GM12878 (cell line): Measurements from ENCODE around the gene PHC3.
A peak's percentile ranks its signal among the peaks of the same experiment; 100 is the strongest.

Experiments used
- EZH2 ChIP-seq: IDR thresholded peaks from 2 replicates; pipeline ENCODE4 v1.6.1; 2012; ENCODE audit warnings: low read depth, mild to moderate bottlenecking, control low read depth, inconsistent platforms, low read length, borderline replicate concordance; ENCODE audit not compliant: control insufficient read depth
- JUND ChIP-seq: IDR thresholded peaks from 2 replicates; pipeline ENCODE4 v1.6.1; 2012; ENCODE audit warnings: low read depth, mild to moderate bottlenecking, low read length, improper control_type of control experiment, moderate library complexity
- POLR2A ChIP-seq: IDR thresholded peaks from 2 replicates; pipeline ENCODE4 v1.6.1; 2011; ENCODE audit warnings: low read depth, mild to moderate bottlenecking, low read length
- SRF ChIP-seq, 2 experiments: IDR thresholded peaks; 2 replicates each; pipeline ENCODE4 v1.6.1; 2011; ENCODE audit warnings: low read depth in 2 of 2, low read length in 2 of 2, mild to moderate bottlenecking in 1 of 2, moderate library complexity in 1 of 2
- ZZZ3 ChIP-seq: IDR thresholded peaks from 2 replicates; pipeline ENCODE4 v1.6.1; 2011; ENCODE audit warnings: low read depth; ENCODE audit not compliant: control insufficient read depth, insufficient read length
- TF ChIP-seq, protein P1 (sequence below), 3 experiments: IDR thresholded peaks in 2 of 3; conservative IDR thresholded peaks in 1 of 3; 2 replicates each; pipeline ENCODE4 v1.5.1; 2011; ENCODE audit warnings: low read depth in 3 of 3, low read length in 3 of 3, mild to moderate bottlenecking in 3 of 3, control low read depth in 2 of 3, moderate library complexity in 2 of 3, inconsistent platforms in 1 of 3, mixed read lengths in 1 of 3; ENCODE audit not compliant: control insufficient read depth in 2 of 3, insufficient read depth in 1 of 3; ENCODE audit errors: extremely low read depth in 1 of 3
- TF ChIP-seq, protein P2 (sequence below): fragments of 450-650 bp; IDR thresholded peaks from 2 replicates; pipeline ENCODE4 v1.6.1; 2017; ENCODE audit warnings: mild to moderate bottlenecking, moderate library complexity
- TF ChIP-seq, protein P3 (sequence below): IDR thresholded peaks from 2 replicates; pipeline ENCODE4 v1.6.1; 2012; ENCODE audit warnings: low read length, inconsistent platforms
- TF ChIP-seq, protein P4 (sequence below): IDR thresholded peaks from 2 replicates; pipeline ENCODE4 v1.6.1; 2012; ENCODE audit warnings: low read depth, low read length, improper control_type of control experiment

DNA sequence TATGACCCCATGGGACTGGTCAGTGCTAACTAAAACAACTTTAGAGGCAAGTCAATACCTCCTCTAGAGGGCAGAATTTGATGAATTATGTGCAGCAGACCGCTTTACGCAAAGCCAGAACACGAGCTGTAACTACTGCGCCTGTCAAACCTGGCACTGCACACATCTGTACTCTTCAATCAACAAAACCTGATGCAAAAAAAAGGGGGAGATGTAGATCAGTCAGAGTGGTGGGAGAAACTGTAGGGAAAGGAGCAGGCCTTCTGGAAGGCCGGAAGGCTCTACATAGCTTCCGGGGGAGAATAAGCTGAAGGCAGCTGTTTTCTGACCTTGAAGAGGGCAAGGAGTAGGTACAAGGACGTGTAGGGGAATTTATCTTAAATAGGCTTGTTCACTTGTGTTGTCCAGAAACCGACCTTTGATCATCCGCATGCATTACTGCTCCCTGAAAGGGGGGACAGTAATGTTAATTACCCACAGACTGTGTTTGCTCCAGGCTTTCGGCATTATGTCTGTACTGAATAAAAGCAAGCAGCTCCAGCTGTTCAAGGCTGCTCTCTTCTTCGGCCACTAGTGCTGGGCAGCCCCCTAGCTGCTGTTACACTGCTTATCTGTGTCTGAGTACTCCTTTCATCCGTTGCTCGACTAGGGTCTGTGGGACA, 102.8 kb downstream of the PHC3 start:
- TF ChIP-seq ZZZ3 (no peak), EZH2 (no peak), POLR2A (peak; percentile 24; the same call in 1 of the 2 replicates), SRF (IDR thresholded peaks at IDR 0.05; ENCODE audit: low read depth in 2 of 2, low read length in 2 of 2) (no peak), JUND (no peak)
- TF ChIP-seq, protein P1, sequence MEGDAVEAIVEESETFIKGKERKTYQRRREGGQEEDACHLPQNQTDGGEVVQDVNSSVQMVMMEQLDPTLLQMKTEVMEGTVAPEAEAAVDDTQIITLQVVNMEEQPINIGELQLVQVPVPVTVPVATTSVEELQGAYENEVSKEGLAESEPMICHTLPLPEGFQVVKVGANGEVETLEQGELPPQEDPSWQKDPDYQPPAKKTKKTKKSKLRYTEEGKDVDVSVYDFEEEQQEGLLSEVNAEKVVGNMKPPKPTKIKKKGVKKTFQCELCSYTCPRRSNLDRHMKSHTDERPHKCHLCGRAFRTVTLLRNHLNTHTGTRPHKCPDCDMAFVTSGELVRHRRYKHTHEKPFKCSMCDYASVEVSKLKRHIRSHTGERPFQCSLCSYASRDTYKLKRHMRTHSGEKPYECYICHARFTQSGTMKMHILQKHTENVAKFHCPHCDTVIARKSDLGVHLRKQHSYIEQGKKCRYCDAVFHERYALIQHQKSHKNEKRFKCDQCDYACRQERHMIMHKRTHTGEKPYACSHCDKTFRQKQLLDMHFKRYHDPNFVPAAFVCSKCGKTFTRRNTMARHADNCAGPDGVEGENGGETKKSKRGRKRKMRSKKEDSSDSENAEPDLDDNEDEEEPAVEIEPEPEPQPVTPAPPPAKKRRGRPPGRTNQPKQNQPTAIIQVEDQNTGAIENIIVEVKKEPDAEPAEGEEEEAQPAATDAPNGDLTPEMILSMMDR (IDR thresholded peaks at IDR 0.05 in 2 of 3, conservative IDR thresholded peaks at IDR 0.05 in 1 of 3; ENCODE audit: control insufficient read depth in 2 of 3, extremely low read depth in 1 of 3, insufficient read depth in 1 of 3, low read depth in 3 of 3, low read length in 3 of 3) = peak in 2 of 3 experiments; percentile 14 to 15; a peak in 1 of 6 replicates
- TF ChIP-seq, protein P2, sequence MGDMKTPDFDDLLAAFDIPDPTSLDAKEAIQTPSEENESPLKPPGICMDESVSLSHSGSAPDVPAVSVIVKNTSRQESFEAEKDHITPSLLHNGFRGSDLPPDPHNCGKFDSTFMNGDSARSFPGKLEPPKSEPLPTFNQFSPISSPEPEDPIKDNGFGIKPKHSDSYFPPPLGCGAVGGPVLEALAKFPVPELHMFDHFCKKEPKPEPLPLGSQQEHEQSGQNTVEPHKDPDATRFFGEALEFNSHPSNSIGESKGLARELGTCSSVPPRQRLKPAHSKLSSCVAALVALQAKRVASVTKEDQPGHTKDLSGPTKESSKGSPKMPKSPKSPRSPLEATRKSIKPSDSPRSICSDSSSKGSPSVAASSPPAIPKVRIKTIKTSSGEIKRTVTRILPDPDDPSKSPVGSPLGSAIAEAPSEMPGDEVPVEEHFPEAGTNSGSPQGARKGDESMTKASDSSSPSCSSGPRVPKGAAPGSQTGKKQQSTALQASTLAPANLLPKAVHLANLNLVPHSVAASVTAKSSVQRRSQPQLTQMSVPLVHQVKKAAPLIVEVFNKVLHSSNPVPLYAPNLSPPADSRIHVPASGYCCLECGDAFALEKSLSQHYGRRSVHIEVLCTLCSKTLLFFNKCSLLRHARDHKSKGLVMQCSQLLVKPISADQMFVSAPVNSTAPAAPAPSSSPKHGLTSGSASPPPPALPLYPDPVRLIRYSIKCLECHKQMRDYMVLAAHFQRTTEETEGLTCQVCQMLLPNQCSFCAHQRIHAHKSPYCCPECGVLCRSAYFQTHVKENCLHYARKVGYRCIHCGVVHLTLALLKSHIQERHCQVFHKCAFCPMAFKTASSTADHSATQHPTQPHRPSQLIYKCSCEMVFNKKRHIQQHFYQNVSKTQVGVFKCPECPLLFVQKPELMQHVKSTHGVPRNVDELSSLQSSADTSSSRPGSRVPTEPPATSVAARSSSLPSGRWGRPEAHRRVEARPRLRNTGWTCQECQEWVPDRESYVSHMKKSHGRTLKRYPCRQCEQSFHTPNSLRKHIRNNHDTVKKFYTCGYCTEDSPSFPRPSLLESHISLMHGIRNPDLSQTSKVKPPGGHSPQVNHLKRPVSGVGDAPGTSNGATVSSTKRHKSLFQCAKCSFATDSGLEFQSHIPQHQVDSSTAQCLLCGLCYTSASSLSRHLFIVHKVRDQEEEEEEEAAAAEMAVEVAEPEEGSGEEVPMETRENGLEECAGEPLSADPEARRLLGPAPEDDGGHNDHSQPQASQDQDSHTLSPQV = no peak
- TF ChIP-seq, protein P3, sequence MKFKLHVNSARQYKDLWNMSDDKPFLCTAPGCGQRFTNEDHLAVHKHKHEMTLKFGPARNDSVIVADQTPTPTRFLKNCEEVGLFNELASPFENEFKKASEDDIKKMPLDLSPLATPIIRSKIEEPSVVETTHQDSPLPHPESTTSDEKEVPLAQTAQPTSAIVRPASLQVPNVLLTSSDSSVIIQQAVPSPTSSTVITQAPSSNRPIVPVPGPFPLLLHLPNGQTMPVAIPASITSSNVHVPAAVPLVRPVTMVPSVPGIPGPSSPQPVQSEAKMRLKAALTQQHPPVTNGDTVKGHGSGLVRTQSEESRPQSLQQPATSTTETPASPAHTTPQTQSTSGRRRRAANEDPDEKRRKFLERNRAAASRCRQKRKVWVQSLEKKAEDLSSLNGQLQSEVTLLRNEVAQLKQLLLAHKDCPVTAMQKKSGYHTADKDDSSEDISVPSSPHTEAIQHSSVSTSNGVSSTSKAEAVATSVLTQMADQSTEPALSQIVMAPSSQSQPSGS = no peak
- TF ChIP-seq, protein P4, sequence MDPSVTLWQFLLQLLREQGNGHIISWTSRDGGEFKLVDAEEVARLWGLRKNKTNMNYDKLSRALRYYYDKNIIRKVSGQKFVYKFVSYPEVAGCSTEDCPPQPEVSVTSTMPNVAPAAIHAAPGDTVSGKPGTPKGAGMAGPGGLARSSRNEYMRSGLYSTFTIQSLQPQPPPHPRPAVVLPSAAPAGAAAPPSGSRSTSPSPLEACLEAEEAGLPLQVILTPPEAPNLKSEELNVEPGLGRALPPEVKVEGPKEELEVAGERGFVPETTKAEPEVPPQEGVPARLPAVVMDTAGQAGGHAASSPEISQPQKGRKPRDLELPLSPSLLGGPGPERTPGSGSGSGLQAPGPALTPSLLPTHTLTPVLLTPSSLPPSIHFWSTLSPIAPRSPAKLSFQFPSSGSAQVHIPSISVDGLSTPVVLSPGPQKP = no peak
